Osteoblast (primary cell): ENCODE results near the gene SYT8. TPM values are rescaled to one million over a fixed set of nuclear protein-coding genes. Genes with fewer than 3 reads are reported as not detected.

Experiments
- DNase-seq: peaks from one replicate; pipeline ENCODE4 v3.0.0; 2011; ENCODE audit warnings: low spot score, mixed read lengths; ENCODE audit not compliant: insufficient read length; ENCODE audit errors: missing footprints
- H2AFZ ChIP-seq: 2 replicates; pipeline ENCODE4 v1.6.0; 2011; ENCODE audit warnings: mild to moderate bottlenecking, low read length
- H3K27ac ChIP-seq: 2 replicates; pipeline ENCODE4 v1.5.1; 2011; ENCODE audit warnings: mild to moderate bottlenecking, low read depth, low read length, moderate library complexity
- H3K27me3 ChIP-seq: 2 replicates; pipeline ENCODE4 v1.6.0; 2012; ENCODE audit warnings: mild to moderate bottlenecking, control low read depth, inconsistent platforms, low read length, moderate library complexity; ENCODE audit not compliant: insufficient read depth
- H3K36me3 ChIP-seq: 2 replicates; pipeline ENCODE4 v1.5.1; 2011; ENCODE audit warnings: mild to moderate bottlenecking, low read length, control low read depth, moderate library complexity; ENCODE audit not compliant: insufficient read depth
- H3K4me1 ChIP-seq: 2 replicates; pipeline ENCODE4 v1.5.1; 2011; ENCODE audit warnings: mild to moderate bottlenecking, low read length, control low read depth, moderate library complexity; ENCODE audit not compliant: insufficient read depth
- H3K4me2 ChIP-seq: 2 replicates; pipeline ENCODE4 v1.6.0; 2011; ENCODE audit warnings: mild to moderate bottlenecking, low read length; ENCODE audit not compliant: insufficient read depth
- H3K4me3 ChIP-seq: fragments of 200-600 bp; sonication (generic); 3 replicates; pipeline ENCODE4 v1.5.1; 2012; ENCODE audit warnings: mild to moderate bottlenecking, low read length, inconsistent platforms; ENCODE audit not compliant: insufficient read depth
- H3K79me2 ChIP-seq: 2 replicates; pipeline ENCODE4 v1.6.0; 2012; ENCODE audit warnings: mild to moderate bottlenecking, low read length, control low read depth, inconsistent platforms; ENCODE audit not compliant: insufficient read depth
- H3K9me3 ChIP-seq: 2 replicates; pipeline ENCODE4 v1.5.1; 2011; ENCODE audit warnings: low read depth, low read length, control low read depth
- H4K20me1 ChIP-seq: 2 replicates; pipeline ENCODE4 v1.6.0; 2012; ENCODE audit warnings: mild to moderate bottlenecking, low read length, control low read depth; ENCODE audit not compliant: insufficient read depth
- CTCF ChIP-seq: IDR thresholded peaks from 2 replicates; pipeline ENCODE4 v1.5.1; 2011; ENCODE audit warnings: mild to moderate bottlenecking, low read depth, low read length, moderate library complexity; ENCODE audit errors: extremely low read depth
- total RNA-seq: library from RNA; depleted of rRNA; stranded (reverse); fragments of >200 nt; gene quantifications from 2 replicates; pipeline ENCODE4 v1.2.3, GENCODE V29; 2012

SYT8 gene
- total RNA-seq, 1 donor, result 0.36 TPM

- H3K4me2 ChIP-seq, result no peak overlapping the region
- H4K20me1 ChIP-seq, result no peaks in the 10 kb centered on the region
- H3K9me3 ChIP-seq, result no peaks in the 10 kb centered on the region
- no peak overlapping the region for H3K27ac ChIP-seq
- H3K4me3 ChIP-seq, result no peak overlapping the region
- no peaks in the 10 kb centered on the region for H3K36me3 ChIP-seq
- H2AFZ ChIP-seq, result no peak overlapping the region
- H3K27me3 ChIP-seq, result no peaks in the 10 kb centered on the region
- H3K4me1 ChIP-seq, result peaks cover 8% of the 10 kb centered on the region
- no peak for TF ChIP-seq CTCF
- no peaks in the 10 kb centered on the region for H3K79me2 ChIP-seq
- no peak for DNase-seq
Observed at GRCh38 chr11:1858154-1858553, 23.4 kb downstream of the SYT8 start.

- Histone ChIP-seq H3K79me2 (no peaks in the 10 kb centered on the region), H3K4me1 (peaks cover 13% of the 10 kb centered on the region), H3K4me3 (no peak overlapping the region), H3K27ac (no peak overlapping the region), H3K27me3 (no peaks in the 10 kb centered on the region), H2AFZ (no peak overlapping the region), H3K4me2 (no peak overlapping the region), H3K36me3 (no peaks in the 10 kb centered on the region), H3K9me3 (no peaks in the 10 kb centered on the region), H4K20me1 (no peaks in the 10 kb centered on the region)
- no peak for TF ChIP-seq CTCF
- DNase-seq, result no peak
Observed at GRCh38 chr11:1858576-1858975, 23.8 kb downstream of the SYT8 start.

GRCh38 chr11:1859004-1859403 lies 24.2 kb downstream of the SYT8 start:
- no peak for DNase-seq
- Histone ChIP-seq H2AFZ (no peak overlapping the region), H3K4me3 (no peak overlapping the region), H3K79me2 (no peaks in the 10 kb centered on the region), H4K20me1 (no peaks in the 10 kb centered on the region), H3K9me3 (no peaks in the 10 kb centered on the region), H3K27ac (no peak overlapping the region), H3K4me2 (no peak overlapping the region), H3K4me1 (peaks cover 17% of the 10 kb centered on the region), H3K27me3 (no peaks in the 10 kb centered on the region), H3K36me3 (no peaks in the 10 kb centered on the region)
- no peak for TF ChIP-seq CTCF

- Histone ChIP-seq H3K79me2 (no peaks in the 10 kb centered on the region), H3K36me3 (no peaks in the 10 kb centered on the region), H3K27ac (no peak overlapping the region), H4K20me1 (no peaks in the 10 kb centered on the region), H2AFZ (no peak overlapping the region), H3K4me1 (peaks cover 27% of the 10 kb centered on the region), H3K4me3 (no peak overlapping the region), H3K9me3 (no peaks in the 10 kb centered on the region), H3K4me2 (no peak overlapping the region), H3K27me3 (no peaks in the 10 kb centered on the region)
- TF ChIP-seq CTCF, result no peak
- DNase-seq, result no peak
Observed at GRCh38 chr11:1860108-1860507, 25.3 kb downstream of the SYT8 start.
